Activated CD8-positive, alpha-beta memory T cell treated with anti-CD3 and anti-CD28 coated beads for 1 hour (primary cell): ENCODE results near the gene AKR1B1.

Experiments
- DNase-seq, 2 donors: peaks; one replicate each; pipeline ENCODE4 v3.0.0-alpha.2; 2020; ENCODE audit warnings: low read depth in 1 of 2; ENCODE audit errors: extremely low read depth in 1 of 2

AKR1B1 gene

GRCh38 chr7:134446446-134446845 is 12.5 kb downstream of the AKR1B1 start:
- no peak for DNase-seq

- no peak for DNase-seq
These were observed 14.0 kb downstream of the AKR1B1 start for GRCh38 chr7:134444961-134445315.

GRCh38 chr7:134444198-134444960 is 14.5 kb downstream of the AKR1B1 start:
- no peak for DNase-seq

- no peak for DNase-seq
These were observed 15.4 kb downstream of the AKR1B1 start for GRCh38 chr7:134443396-134444070.

GRCh38 chr7:134442441-134443220 is 16.3 kb downstream of the AKR1B1 start:
- DNase-seq = no peak

GRCh38 chr7:134441264-134441663 is 17.6 kb downstream of the AKR1B1 start:
- DNase-seq = no peak

- DNase-seq = no peak
These were observed 18.4 kb downstream of the AKR1B1 start for GRCh38 chr7:134440476-134440875.

- no peak for DNase-seq
These were observed 18.8 kb downstream of the AKR1B1 start for GRCh38 chr7:134440067-134440466.

- DNase-seq = no peak
These were observed 20.0 kb downstream of the AKR1B1 start for GRCh38 chr7:134438946-134439345.

GRCh38 chr7:134435161-134435920 is 23.6 kb downstream of the AKR1B1 start:
- DNase-seq = no peak

GRCh38 chr7:134434701-134435100 is 24.2 kb downstream of the AKR1B1 start:
- DNase-seq = no peak

GRCh38 chr7:134433430-134433829 is 25.5 kb downstream of the AKR1B1 start:
- DNase-seq = no peak

GRCh38 chr7:134432296-134433152 is 26.4 kb downstream of the AKR1B1 start:
- peak; percentile 19 to 45 for DNase-seq

GRCh38 chr7:134431815-134432214 is 27.1 kb downstream of the AKR1B1 start:
- DNase-seq = no peak

GRCh38 chr7:134429481-134429880 is 29.4 kb downstream of the AKR1B1 start:
- no peak for DNase-seq

GRCh38 chr7:134428942-134429341 is 30.0 kb downstream of the AKR1B1 start:
- DNase-seq = no peak

GRCh38 chr7:134427896-134428295 is 31.0 kb downstream of the AKR1B1 start:
- DNase-seq = no peak

GRCh38 chr7:134425777-134426176 is 33.1 kb downstream of the AKR1B1 start:
- no peak for DNase-seq

- DNase-seq = no peak
These were observed 36.3 kb downstream of the AKR1B1 start for GRCh38 chr7:134422638-134423037.

- no peak for DNase-seq
These were observed 36.9 kb downstream of the AKR1B1 start for GRCh38 chr7:134422008-134422407.
